GM04503 (cell line): ENCODE measurements around the gene DOCK11.
"Not testable (repeated sequence)": the region's sequence is repeated elsewhere in the genome, so short reads cannot be mapped to it uniquely, and the experiment has no call there.

ENCODE experiments used
- DNase-seq: peaks from one replicate; pipeline ENCODE4 v3.0.0-alpha.2; 2012; ENCODE audit warnings: low read depth

Gene DOCK11

GRCh38 chrX:118495061-118495921 lies at the start of gene DOCK11:
Gene DOCK11, plus strand, starts transcription at chrX:118495815. Its CDS starts 157 bp downstream, at chrX:118495972.
- no peak for DNase-seq

GRCh38 chrX:118448273-118448783 lies 47.3 kb upstream of the DOCK11 start:
- peak; percentile 6 for DNase-seq

GRCh38 chrX:118455013-118455412 lies 40.6 kb upstream of the DOCK11 start:
- no peak for DNase-seq

- no peak for DNase-seq
Observed at GRCh38 chrX:118459494-118459893, 36.1 kb upstream of the DOCK11 start.

GRCh38 chrX:118464501-118464900 lies 31.1 kb upstream of the DOCK11 start:
- no peak for DNase-seq

- no peak for DNase-seq
Observed at GRCh38 chrX:118468122-118468521, 27.5 kb upstream of the DOCK11 start.

- DNase-seq = not testable (repeated sequence)
Observed at GRCh38 chrX:118470721-118471347, 24.8 kb upstream of the DOCK11 start.

- no peak for DNase-seq
Observed at GRCh38 chrX:118474586-118474985, 21.0 kb upstream of the DOCK11 start.

- DNase-seq = no peak
Observed at GRCh38 chrX:118475903-118476302, 19.7 kb upstream of the DOCK11 start.

GRCh38 chrX:118480172-118480571 lies 15.4 kb upstream of the DOCK11 start:
- DNase-seq = no peak

- not testable (repeated sequence) for DNase-seq
Observed at GRCh38 chrX:118482384-118482783, 13.2 kb upstream of the DOCK11 start.

GRCh38 chrX:118484216-118484903 lies 11.3 kb upstream of the DOCK11 start:
- DNase-seq = no peak

GRCh38 chrX:118486693-118487092 lies 8.9 kb upstream of the DOCK11 start:
- not testable (repeated sequence) for DNase-seq

- DNase-seq = no peak
Observed at GRCh38 chrX:118493016-118493415, 2.6 kb upstream of the DOCK11 start.

- no peak for DNase-seq
Observed at GRCh38 chrX:118493653-118494297, 1.8 kb upstream of the DOCK11 start.

- no peak for DNase-seq
Observed at GRCh38 chrX:118495958-118496762, 545 bp downstream of the DOCK11 start.

- no peak for DNase-seq
Observed at GRCh38 chrX:118496763-118497079, 1.1 kb downstream of the DOCK11 start.

GRCh38 chrX:118497180-118497818 lies 1.7 kb downstream of the DOCK11 start:
- no peak for DNase-seq

- DNase-seq = no peak
Observed at GRCh38 chrX:118498351-118498750, 2.7 kb downstream of the DOCK11 start.

GRCh38 chrX:118498755-118499154 lies 3.1 kb downstream of the DOCK11 start:
- DNase-seq = no peak

GRCh38 chrX:118499295-118499694 lies 3.7 kb downstream of the DOCK11 start:
- no peak for DNase-seq
